HepG2 (cell line): ENCODE measurements around the gene BTBD17. TPM values are rescaled to one million over a fixed set of nuclear protein-coding genes. Genes with fewer than 3 reads are reported as not detected.
A peak's percentile ranks its signal among the peaks of the same experiment; 100 is the strongest.

Experiments
- ATF1 ChIP-seq: IDR thresholded peaks from 2 replicates; pipeline ENCODE4 v1.6.1; 2016; ENCODE audit warnings: mild to moderate bottlenecking, control low read depth
- EZH2 ChIP-seq: conservative IDR thresholded peaks from 2 replicates; pipeline ENCODE4 v1.6.1; 2012; ENCODE audit warnings: mild to moderate bottlenecking, low read depth, low read length, moderate library complexity
- JARID2 ChIP-seq: sonication (generic); formaldehyde crosslinking; IDR thresholded peaks from 2 replicates; pipeline ENCODE4 v1.8.1; 2023; ENCODE audit warnings: missing genetic modification reagents, inconsistent platforms; ENCODE audit not compliant: insufficient replicate concordance
- KLF16 ChIP-seq, 2 experiments: sonication (generic) in 1 of 2; formaldehyde crosslinking in 1 of 2; IDR thresholded peaks; 2 replicates each; pipeline versions ENCODE4 v1.6.1 to v1.8.0; 2016 to 2023; ENCODE audit warnings: missing genetic modification reagents in 2 of 2, missing compliant biosample characterization in 1 of 2
- NCOR1 ChIP-seq: fragments of 200-600 bp; sonication (generic); IDR thresholded peaks from 2 replicates; pipeline ENCODE4 v1.7.0; 2017; ENCODE audit warnings: antibody characterized with exemption, low read length, borderline replicate concordance
- NFKB2 ChIP-seq: sonication (generic); formaldehyde crosslinking; IDR thresholded peaks from 2 replicates; pipeline ENCODE4 v1.4.0; 2020; ENCODE audit warnings: missing genetic modification reagents, borderline replicate concordance
- NFKBIZ ChIP-seq: IDR thresholded peaks from 2 replicates; pipeline ENCODE4 v1.6.1; 2018; ENCODE audit warnings: missing genetic modification reagents, missing compliant biosample characterization
- NR1H2 ChIP-seq: sonication (generic); formaldehyde crosslinking; IDR thresholded peaks from 2 replicates; pipeline ENCODE4 v1.8.1; 2022; ENCODE audit warnings: low read depth, missing genetic modification reagents, borderline replicate concordance
- NRL ChIP-seq: sonication (generic); formaldehyde crosslinking; IDR thresholded peaks from 2 replicates; pipeline ENCODE4 v1.5.0; 2020; ENCODE audit warnings: missing genetic modification reagents, mild to moderate bottlenecking, moderate library complexity, borderline replicate concordance
- RFX5 ChIP-seq: IDR thresholded peaks from 2 replicates; pipeline ENCODE4 v1.6.1; 2011; ENCODE audit warnings: low read depth, low read length, improper control_type of control experiment
- SRF ChIP-seq: IDR thresholded peaks from 2 replicates; pipeline ENCODE4 v1.6.1; 2011; ENCODE audit warnings: mild to moderate bottlenecking, low read depth, low read length, moderate library complexity
- ZBTB38 ChIP-seq: sonication (generic); formaldehyde crosslinking; IDR thresholded peaks from 2 replicates; pipeline ENCODE4 v1.5.1; 2020; ENCODE audit warnings: mild to moderate bottlenecking, missing genetic modification reagents
- ZFP90 ChIP-seq: sonication (generic); formaldehyde crosslinking; IDR thresholded peaks from 2 replicates; pipeline ENCODE4 v1.8.0; 2022; ENCODE audit warnings: missing genetic modification reagents, mild to moderate bottlenecking, inconsistent platforms, borderline replicate concordance
- ZNF121 ChIP-seq: sonication (generic); formaldehyde crosslinking; IDR thresholded peaks from 2 replicates; pipeline ENCODE4 v1.5.0; 2020; ENCODE audit warnings: mild to moderate bottlenecking, missing genetic modification reagents
- ZNF749 ChIP-seq: sonication (generic); formaldehyde crosslinking; IDR thresholded peaks from 2 replicates; pipeline ENCODE4 v1.8.0; 2022; ENCODE audit warnings: mild to moderate bottlenecking, missing genetic modification reagents, moderate library complexity, borderline replicate concordance
- polyA plus RNA-seq, 8 experiments: library from polyadenylated mRNA; depleted of rRNA in 3 of 8; stranded (reverse) in 7 of 8; unstranded in 1 of 8; fragments of >200 nt; fragmentation: Illumina TruSeq in 4 of 8; extraction: Trizol in 4 of 8; gene quantifications; 2 replicates each; pipeline versions ENCODE4 v1.2.1 to v1.2.3, GENCODE V29; 2011 to 2016; ENCODE audit warnings: low read depth in 4 of 8, missing spikeins in 1 of 8, mixed read lengths in 1 of 8; ENCODE audit not compliant: insufficient read depth in 1 of 8
- total RNA-seq, 5 experiments: library from RNA; depleted of rRNA; stranded (reverse); fragments of >200 nt; fragmentation: Illumina TruSeq; extraction: Trizol; gene quantifications; 2 replicates each; pipeline ENCODE4 v1.2.3, GENCODE V29; 2016; ENCODE audit warnings: low read depth in 1 of 5
- TF ChIP-seq, protein P1 (sequence below): IDR thresholded peaks from 2 replicates; pipeline ENCODE4 v1.6.1; 2016; ENCODE audit warnings: low read depth, control low read depth
- TF ChIP-seq, protein P2 (sequence below): IDR thresholded peaks from 2 replicates; pipeline ENCODE4 v1.6.1; 2018; ENCODE audit warnings: missing genetic modification reagents
- TF ChIP-seq, protein P3 (sequence below): sonication (generic); formaldehyde crosslinking; IDR thresholded peaks from 2 replicates; pipeline ENCODE4 v1.4.0; 2020; ENCODE audit warnings: missing genetic modification reagents, mild to moderate bottlenecking, borderline replicate concordance
- TF ChIP-seq, protein P4 (sequence below): IDR thresholded peaks from 2 replicates; pipeline ENCODE4 v1.6.1; 2016; ENCODE audit warnings: missing compliant biosample characterization, missing genetic modification reagents, borderline replicate concordance
- TF ChIP-seq, protein P5 (sequence below): sonication (generic); formaldehyde crosslinking; IDR thresholded peaks from 2 replicates; pipeline ENCODE4 v1.9.0; 2022; ENCODE audit warnings: missing genetic modification reagents, mild to moderate bottlenecking, borderline replicate concordance

BTBD17 gene
- total and polyA plus RNA-seq, 2 of the 13 experiments (the other 11 are each of a cell fraction or from before 2014, with no cell fraction given), result not detected

DNA sequence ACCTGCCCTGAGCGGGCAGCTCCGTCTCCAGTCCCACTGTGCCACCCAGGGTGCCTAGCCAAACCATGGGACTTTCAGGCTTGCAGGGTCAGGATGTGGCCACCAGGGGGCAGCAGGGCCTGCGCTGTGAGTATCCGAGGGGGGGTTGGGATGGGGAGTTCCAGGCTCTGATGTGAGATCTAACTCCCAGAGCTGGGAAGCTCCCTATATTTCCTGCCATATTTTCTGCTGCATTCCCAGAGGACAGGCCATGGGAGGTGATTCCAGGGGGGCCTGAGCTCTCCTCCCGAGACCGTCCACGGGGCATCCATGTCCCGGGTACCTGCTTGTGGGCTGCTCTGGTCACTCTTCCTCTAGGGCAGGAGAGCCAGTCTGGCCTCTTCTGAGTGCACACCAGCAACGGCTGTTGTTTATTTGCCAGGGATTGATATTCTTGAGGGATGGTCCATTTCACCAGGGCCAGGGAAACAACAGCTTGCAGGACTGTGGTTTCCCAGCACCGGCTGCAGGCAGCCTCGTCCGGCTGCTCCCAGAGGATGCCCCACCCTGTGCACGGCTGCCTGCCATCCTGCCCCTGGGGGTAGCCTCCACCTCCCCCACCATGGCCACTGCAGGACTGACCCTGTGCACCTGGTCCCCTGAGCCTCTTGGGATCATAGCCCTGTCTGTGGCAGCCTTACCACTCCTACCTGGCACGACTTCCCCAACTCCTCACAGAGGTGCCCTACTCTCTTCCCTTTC lies 6.8 kb upstream of the BTBD17 start (continued):
- TF ChIP-seq ZNF749 (no peak), ATF1 (CRISPR knock-in tag) (no peak), NR1H2 (CRISPR knock-in tag) (no peak), EZH2 (no peak), NRL (CRISPR knock-in tag) (no peak; the same call in 1 of the 2 replicates), ZNF121 (CRISPR knock-in tag) (no peak), ZBTB38 (no peak; the same call in 1 of the 2 replicates), KLF16 (CRISPR knock-in tag; IDR thresholded peaks at IDR 0.05) (no peak), NCOR1 (no peak), SRF (no peak), ZFP90 (no peak), RFX5 (no peak), NFKBIZ (no peak), JARID2 (CRISPR knock-in tag) (no peak), NFKB2 (CRISPR knock-in tag) (no peak)
- TF ChIP-seq, protein P1, sequence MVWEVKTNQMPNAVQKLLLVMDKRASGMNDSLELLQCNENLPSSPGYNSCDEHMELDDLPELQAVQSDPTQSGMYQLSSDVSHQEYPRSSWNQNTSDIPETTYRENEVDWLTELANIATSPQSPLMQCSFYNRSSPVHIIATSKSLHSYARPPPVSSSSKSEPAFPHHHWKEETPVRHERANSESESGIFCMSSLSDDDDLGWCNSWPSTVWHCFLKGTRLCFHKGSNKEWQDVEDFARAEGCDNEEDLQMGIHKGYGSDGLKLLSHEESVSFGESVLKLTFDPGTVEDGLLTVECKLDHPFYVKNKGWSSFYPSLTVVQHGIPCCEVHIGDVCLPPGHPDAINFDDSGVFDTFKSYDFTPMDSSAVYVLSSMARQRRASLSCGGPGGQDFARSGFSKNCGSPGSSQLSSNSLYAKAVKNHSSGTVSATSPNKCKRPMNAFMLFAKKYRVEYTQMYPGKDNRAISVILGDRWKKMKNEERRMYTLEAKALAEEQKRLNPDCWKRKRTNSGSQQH (CRISPR knock-in tag), result no peak
- TF ChIP-seq, protein P2, sequence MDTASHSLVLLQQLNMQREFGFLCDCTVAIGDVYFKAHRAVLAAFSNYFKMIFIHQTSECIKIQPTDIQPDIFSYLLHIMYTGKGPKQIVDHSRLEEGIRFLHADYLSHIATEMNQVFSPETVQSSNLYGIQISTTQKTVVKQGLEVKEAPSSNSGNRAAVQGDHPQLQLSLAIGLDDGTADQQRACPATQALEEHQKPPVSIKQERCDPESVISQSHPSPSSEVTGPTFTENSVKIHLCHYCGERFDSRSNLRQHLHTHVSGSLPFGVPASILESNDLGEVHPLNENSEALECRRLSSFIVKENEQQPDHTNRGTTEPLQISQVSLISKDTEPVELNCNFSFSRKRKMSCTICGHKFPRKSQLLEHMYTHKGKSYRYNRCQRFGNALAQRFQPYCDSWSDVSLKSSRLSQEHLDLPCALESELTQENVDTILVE (CRISPR knock-in tag), result no peak
- TF ChIP-seq, protein P3, sequence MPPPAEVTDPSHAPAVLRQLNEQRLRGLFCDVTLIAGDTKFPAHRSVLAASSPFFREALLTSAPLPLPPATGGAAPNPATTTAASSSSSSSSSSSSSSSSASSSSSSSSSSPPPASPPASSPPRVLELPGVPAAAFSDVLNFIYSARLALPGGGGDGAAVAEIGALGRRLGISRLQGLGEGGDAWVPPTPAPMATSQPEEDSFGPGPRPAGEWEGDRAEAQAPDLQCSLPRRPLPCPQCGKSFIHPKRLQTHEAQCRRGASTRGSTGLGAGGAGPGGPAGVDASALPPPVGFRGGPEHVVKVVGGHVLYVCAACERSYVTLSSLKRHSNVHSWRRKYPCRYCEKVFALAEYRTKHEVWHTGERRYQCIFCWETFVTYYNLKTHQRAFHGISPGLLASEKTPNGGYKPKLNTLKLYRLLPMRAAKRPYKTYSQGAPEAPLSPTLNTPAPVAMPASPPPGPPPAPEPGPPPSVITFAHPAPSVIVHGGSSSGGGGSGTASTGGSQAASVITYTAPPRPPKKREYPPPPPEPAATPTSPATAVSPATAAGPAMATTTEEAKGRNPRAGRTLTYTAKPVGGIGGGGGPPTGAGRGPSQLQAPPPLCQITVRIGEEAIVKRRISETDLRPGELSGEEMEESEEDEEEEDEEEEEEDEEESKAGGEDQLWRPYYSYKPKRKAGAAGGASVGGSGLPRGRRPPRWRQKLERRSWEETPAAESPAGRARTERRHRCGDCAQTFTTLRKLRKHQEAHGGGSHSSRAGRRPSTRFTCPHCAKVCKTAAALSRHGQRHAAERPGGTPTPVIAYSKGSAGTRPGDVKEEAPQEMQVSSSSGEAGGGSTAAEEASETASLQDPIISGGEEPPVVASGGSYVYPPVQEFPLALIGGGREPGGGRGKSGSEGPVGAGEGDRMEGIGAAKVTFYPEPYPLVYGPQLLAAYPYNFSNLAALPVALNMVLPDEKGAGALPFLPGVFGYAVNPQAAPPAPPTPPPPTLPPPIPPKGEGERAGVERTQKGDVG, result peak; percentile 22; the same call in 1 of the 2 replicates
- TF ChIP-seq, protein P4, sequence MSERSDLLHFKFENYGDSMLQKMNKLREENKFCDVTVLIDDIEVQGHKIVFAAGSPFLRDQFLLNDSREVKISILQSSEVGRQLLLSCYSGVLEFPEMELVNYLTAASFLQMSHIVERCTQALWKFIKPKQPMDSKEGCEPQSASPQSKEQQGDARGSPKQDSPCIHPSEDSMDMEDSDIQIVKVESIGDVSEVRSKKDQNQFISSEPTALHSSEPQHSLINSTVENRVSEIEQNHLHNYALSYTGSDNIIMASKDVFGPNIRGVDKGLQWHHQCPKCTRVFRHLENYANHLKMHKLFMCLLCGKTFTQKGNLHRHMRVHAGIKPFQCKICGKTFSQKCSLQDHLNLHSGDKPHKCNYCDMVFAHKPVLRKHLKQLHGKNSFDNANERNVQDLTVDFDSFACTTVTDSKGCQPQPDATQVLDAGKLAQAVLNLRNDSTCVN (CRISPR knock-in tag), result no peak
- TF ChIP-seq, protein P5, sequence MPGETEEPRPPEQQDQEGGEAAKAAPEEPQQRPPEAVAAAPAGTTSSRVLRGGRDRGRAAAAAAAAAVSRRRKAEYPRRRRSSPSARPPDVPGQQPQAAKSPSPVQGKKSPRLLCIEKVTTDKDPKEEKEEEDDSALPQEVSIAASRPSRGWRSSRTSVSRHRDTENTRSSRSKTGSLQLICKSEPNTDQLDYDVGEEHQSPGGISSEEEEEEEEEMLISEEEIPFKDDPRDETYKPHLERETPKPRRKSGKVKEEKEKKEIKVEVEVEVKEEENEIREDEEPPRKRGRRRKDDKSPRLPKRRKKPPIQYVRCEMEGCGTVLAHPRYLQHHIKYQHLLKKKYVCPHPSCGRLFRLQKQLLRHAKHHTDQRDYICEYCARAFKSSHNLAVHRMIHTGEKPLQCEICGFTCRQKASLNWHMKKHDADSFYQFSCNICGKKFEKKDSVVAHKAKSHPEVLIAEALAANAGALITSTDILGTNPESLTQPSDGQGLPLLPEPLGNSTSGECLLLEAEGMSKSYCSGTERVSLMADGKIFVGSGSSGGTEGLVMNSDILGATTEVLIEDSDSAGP (CRISPR knock-in tag), result peak; percentile 45; the same call in 1 of the 2 replicates
